ENCODE data around the gene RNF44. TPM values are rescaled to one million over a fixed set of nuclear protein-coding genes. Genes with fewer than 3 reads are reported as not detected.
"Not testable (repeated sequence)": the region's sequence is repeated elsewhere in the genome, so short reads cannot be mapped to it uniquely, and the experiment has no call there.

RNF44 gene
- polyA plus RNA-seq, 1 experiment, result 4.0 TPM

DNA sequence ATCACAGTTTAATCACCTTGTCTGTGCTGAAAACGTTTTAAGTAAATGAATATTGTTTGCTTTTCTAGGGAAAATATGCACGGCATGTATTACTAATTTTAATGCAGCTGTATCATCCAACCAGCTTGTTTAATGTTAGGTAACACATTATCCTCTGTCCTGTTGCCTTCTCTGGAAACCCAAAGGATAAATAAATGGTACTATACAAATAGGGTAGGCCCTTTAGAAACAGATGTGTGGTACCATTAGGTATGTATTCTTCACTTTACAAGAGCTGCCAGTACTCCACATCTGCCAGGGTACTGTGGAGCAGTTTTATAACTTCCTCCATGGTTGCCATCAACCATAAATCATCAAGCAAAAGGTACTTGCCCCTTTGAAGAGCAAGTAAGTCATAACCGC is 46.1 kb downstream of the RNF44 start:
- Histone ChIP-seq H3K27me3 (ENCODE audit: control insufficient read depth, insufficient read depth, low read length) (no peaks in the 10 kb centered on the region), H3K9me3 (ENCODE audit: control insufficient read depth, insufficient read depth, low read length) (no peaks in the 10 kb centered on the region), H3K27ac (ENCODE audit: low read depth, low read length) (no peak overlapping the region), H3K4me3 (ENCODE audit: low read depth, low read length) (no peak overlapping the region)
- ChIA-PET CTCF (interaction anchor here (1.4 to 2.7 kb wide), 2 partner anchors 43 to 170 kb away, joined by 3 to 17 read pairs; partner anchors contain the start of gene FAF2), POLR2A (interaction anchor here (1.1 to 1.5 kb wide), 3 partner anchors 10 to 25 kb away, joined by 7 to 9 read pairs (median 9); no protein-coding TSS in a partner anchor)
- TF ChIP-seq, protein P1, sequence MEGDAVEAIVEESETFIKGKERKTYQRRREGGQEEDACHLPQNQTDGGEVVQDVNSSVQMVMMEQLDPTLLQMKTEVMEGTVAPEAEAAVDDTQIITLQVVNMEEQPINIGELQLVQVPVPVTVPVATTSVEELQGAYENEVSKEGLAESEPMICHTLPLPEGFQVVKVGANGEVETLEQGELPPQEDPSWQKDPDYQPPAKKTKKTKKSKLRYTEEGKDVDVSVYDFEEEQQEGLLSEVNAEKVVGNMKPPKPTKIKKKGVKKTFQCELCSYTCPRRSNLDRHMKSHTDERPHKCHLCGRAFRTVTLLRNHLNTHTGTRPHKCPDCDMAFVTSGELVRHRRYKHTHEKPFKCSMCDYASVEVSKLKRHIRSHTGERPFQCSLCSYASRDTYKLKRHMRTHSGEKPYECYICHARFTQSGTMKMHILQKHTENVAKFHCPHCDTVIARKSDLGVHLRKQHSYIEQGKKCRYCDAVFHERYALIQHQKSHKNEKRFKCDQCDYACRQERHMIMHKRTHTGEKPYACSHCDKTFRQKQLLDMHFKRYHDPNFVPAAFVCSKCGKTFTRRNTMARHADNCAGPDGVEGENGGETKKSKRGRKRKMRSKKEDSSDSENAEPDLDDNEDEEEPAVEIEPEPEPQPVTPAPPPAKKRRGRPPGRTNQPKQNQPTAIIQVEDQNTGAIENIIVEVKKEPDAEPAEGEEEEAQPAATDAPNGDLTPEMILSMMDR (IDR thresholded peaks at IDR 0.05; ENCODE audit: low read depth, low read length), result no peak
- DNase-seq (ENCODE audit: low read depth, low spot score), result peak; percentile 41

DNA sequence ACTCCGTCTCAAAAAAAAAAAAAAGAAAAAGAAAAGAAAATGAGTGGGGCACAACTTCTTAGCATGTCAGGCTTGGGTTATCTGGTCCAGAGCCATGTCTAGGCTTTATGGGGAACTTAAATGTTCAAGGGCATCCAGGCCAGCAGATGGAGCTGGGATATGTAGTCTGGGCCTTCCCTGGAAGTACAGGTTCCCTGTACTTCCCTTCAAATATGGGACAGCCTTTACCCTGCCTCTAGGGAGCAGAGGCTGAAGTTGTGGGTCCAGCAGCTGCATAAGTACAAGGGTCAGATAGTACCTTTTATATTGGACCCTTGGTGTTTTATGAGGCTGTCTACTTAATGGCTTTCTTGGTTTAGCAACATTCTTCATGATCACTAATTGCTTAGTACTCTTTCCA is 46.9 kb downstream of the RNF44 start:
- ChIA-PET POLR2A (interaction anchor here (1.2 to 1.5 kb wide), 2 partner anchors 16 to 24 kb away, joined by 7 to 9 read pairs; no protein-coding TSS in a partner anchor), CTCF (interaction anchor here (1.4 to 2.7 kb wide), 2 partner anchors 42 to 170 kb away, joined by 3 to 17 read pairs; partner anchors contain the start of gene FAF2)
- TF ChIP-seq, protein P1 (IDR thresholded peaks at IDR 0.05; ENCODE audit: low read depth, low read length), result no peak
- no peaks in the 10 kb centered on the region for H3K9me3 ChIP-seq (ENCODE audit: control insufficient read depth, insufficient read depth, low read length)
- DNase-seq (ENCODE audit: low read depth, low spot score), result no peak
- H3K4me3 ChIP-seq (ENCODE audit: low read depth, low read length), result no peak overlapping the region
- peak overlapping the region; percentile 42 for H3K27ac ChIP-seq (ENCODE audit: low read depth, low read length)
- no peaks in the 10 kb centered on the region for H3K27me3 ChIP-seq (ENCODE audit: control insufficient read depth, insufficient read depth, low read length)

DNA sequence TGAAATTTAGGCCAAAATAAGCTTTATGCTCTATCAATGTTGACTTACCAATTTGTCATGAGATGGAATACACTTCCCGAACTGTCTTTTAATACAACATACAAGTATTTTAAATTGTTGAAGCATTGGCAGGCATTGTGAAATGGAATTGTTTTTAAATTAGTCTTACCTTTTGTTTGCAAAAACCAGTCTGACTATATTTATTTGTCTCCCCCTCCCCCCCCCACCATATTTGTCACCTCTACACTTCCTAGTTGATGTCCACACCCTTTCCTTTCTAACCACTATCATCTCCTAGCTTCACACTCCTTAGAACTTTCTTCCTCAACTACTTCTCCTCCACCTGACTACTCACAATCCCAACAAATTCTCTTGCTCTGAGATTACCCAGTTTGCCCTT is 48.1 kb downstream of the RNF44 start:
- TF ChIP-seq, protein P1 (IDR thresholded peaks at IDR 0.05; ENCODE audit: low read depth, low read length), result no peak
- Histone ChIP-seq H3K4me3 (ENCODE audit: low read depth, low read length) (no peak overlapping the region), H3K27me3 (ENCODE audit: control insufficient read depth, insufficient read depth, low read length) (no peaks in the 10 kb centered on the region), H3K27ac (ENCODE audit: low read depth, low read length) (no peak overlapping the region), H3K9me3 (ENCODE audit: control insufficient read depth, insufficient read depth, low read length) (no peaks in the 10 kb centered on the region)
- no peak for DNase-seq (ENCODE audit: low read depth, low spot score)
- ChIA-PET CTCF (interaction anchor here (2.7 kb wide), 1 partner anchor 41 kb away, joined by 17 read pairs; the partner anchor contains the start of gene FAF2), POLR2A (no interaction called here)

DNA sequence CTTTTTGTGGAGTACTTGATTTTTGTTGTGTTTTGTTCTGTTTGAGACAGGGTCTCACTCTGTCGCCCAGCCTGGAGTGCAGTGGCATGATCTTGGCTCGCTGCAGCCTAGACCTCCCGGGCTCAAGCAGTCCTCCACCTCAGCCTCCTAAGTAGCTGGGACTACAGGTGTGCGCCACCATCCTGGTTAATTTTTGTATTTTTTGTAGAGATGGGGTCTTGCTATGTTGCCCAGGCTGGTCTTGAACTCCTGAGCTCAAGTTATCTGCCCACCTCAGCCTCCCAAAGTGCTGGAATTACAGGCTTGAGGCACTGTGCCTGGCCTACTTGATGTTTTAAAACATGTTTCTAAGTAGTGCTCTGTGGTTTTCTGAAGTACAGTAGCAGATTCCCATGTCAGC is 50.0 kb downstream of the RNF44 start:
- H3K9me3 ChIP-seq (ENCODE audit: control insufficient read depth, insufficient read depth, low read length); DNase-seq (ENCODE audit: low read depth, low spot score); H3K27me3 ChIP-seq (ENCODE audit: control insufficient read depth, insufficient read depth, low read length); H3K4me3 ChIP-seq (ENCODE audit: low read depth, low read length); H3K27ac ChIP-seq (ENCODE audit: low read depth, low read length); POLR2A ChIA-PET: not testable (repeated sequence)
- CTCF ChIA-PET, result interaction anchor here (2.0 kb wide), 1 partner anchor 39 kb away, joined by 11 read pairs; the partner anchor contains the start of gene FAF2

DNA sequence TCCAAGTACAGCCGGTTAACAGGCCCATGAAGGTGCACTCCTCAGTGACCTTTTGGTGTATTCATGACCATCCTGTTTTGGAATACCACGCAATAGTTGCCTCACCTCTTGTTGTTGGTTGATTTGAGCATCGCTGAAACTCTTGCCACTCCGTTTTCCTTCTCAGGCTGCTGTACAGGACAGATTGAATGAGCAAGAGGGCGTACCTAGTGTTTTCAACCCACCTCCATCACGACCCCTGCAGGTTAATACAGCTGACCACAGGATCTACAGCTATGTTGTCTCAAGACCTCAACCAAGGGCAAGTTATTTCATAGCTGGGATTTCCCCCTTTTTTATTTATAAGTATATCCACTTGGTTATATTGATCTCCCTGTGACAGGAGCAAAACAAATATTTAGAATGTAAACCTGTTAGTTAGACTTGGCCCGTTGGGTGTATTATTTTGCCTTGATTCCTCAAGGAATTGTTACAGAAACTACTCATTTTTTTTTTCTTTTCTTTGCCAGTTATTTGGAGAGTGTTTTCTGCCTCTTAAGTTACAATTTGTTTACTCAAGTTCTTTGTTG is 50.9 kb downstream of the RNF44 start:
- ChIA-PET POLR2A (no interaction called here), CTCF (interaction anchor here (2.0 kb wide), 1 partner anchor 38 kb away, joined by 11 read pairs; the partner anchor contains the start of gene FAF2)
- no peaks in the 10 kb centered on the region for H3K9me3 ChIP-seq (ENCODE audit: control insufficient read depth, insufficient read depth, low read length)
- H3K4me3 ChIP-seq (ENCODE audit: low read depth, low read length), result no peak overlapping the region
- H3K27ac ChIP-seq (ENCODE audit: low read depth, low read length), result no peak overlapping the region
- no peaks in the 10 kb centered on the region for H3K27me3 ChIP-seq (ENCODE audit: control insufficient read depth, insufficient read depth, low read length)
- no peak for DNase-seq (ENCODE audit: low read depth, low spot score)
- TF ChIP-seq, protein P1 (IDR thresholded peaks at IDR 0.05; ENCODE audit: low read depth, low read length), result no peak

Measured in AG04450 (cell line).